ENCODE measurements around the gene SYT15. TPM values are rescaled to one million over a fixed set of nuclear protein-coding genes. Genes with fewer than 3 reads are reported as not detected.
"Not testable (repeated sequence)": the region's sequence is repeated elsewhere in the genome, so short reads cannot be mapped to it uniquely, and the experiment has no call there.

SYT15 gene
- total RNA-seq, 1 experiment from 2014 or later, result 0.59 TPM

DNA sequence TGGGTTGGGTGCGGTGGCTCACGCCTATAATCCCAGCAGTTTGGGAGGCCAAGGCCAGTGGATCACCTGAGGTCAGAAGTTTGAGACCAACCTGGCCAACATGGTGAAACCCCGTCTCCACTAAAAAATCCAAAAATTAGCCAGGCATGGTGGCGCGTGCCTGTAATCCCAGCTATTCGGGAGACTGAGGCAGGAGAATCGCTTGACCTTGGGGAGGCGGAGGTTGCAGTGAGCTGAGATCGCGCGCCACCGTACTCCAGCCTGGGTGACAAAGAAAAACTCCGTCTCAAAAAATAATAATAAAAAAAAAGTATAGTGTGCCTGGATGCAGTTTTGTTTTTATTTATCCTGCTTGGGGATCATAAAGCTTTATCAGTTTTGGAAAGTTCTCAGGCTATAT is 14.4 kb downstream of the SYT15 start:
- not testable (repeated sequence) for H2BK20ac ChIP-seq (ENCODE audit: low read depth, low read length, poor library complexity, severe bottlenecking); H3K27me3 ChIP-seq (ENCODE audit: insufficient read depth, low read length); H3K27ac ChIP-seq (ENCODE audit: insufficient read length, low read depth, low read length); H3K27ac Mint-ChIP-seq; H3K9me3 Mint-ChIP-seq; H4K20me1 ChIP-seq (ENCODE audit: control insufficient read depth, insufficient read depth, insufficient read length); H3K4me2 ChIP-seq (ENCODE audit: insufficient read depth, insufficient read length, low read length); H3K9me3 ChIP-seq (ENCODE audit: control insufficient read depth, low read depth, low read length); H2BK120ac ChIP-seq (ENCODE audit: low read depth, low read length, poor library complexity, severe bottlenecking); H3K14ac ChIP-seq (ENCODE audit: insufficient read depth, low read length); DNase-seq; H2BK12ac ChIP-seq (ENCODE audit: insufficient read length, low read depth, low read length); H3K4me3 Mint-ChIP-seq; H2BK5ac ChIP-seq (ENCODE audit: insufficient read length, low read length); H3T11ph ChIP-seq (ENCODE audit: low read length); H3K36me3 Mint-ChIP-seq (ENCODE audit: insufficient read depth in 1 of 3, low read depth in 3 of 3); H2AFZ ChIP-seq (ENCODE audit: low read length); H3K27me3 Mint-ChIP-seq (ENCODE audit: low read depth); H3K18ac ChIP-seq (ENCODE audit: insufficient read length, low read depth, low read length); H4K91ac ChIP-seq (ENCODE audit: insufficient read length, low read depth, low read length); H3K79me1 ChIP-seq (ENCODE audit: insufficient read depth, low read depth, low read length, poor library complexity, severe bottlenecking); H3K23me2 ChIP-seq (ENCODE audit: insufficient read length, low read depth, low read length, poor library complexity, severe bottlenecking); H3K9ac ChIP-seq (ENCODE audit: extremely low read depth, insufficient read length, low read length); H3K79me2 ChIP-seq (ENCODE audit: insufficient read depth, low read length); H2AK5ac ChIP-seq (ENCODE audit: insufficient read length, low read length); H4K5ac ChIP-seq (ENCODE audit: insufficient read length, low read depth, low read length); H2BK15ac ChIP-seq (ENCODE audit: low read depth, low read length); H3K4me1 Mint-ChIP-seq; H3K56ac ChIP-seq (ENCODE audit: insufficient read length, low read depth, low read length); H3K4me1 ChIP-seq (ENCODE audit: insufficient read depth, low read length); H3K4ac ChIP-seq (ENCODE audit: low read depth, low read length); H4K8ac ChIP-seq (replicated peaks; ENCODE audit: insufficient read length, low read depth, low read length); H3K23ac ChIP-seq (ENCODE audit: insufficient read length, low read depth, low read length)
- WGBS (ENCODE audit: extremely low coverage, insufficient read length, low lambda C conversion rate), result no CpG with 5 or more reads among the region's 13 CpGs

DNA sequence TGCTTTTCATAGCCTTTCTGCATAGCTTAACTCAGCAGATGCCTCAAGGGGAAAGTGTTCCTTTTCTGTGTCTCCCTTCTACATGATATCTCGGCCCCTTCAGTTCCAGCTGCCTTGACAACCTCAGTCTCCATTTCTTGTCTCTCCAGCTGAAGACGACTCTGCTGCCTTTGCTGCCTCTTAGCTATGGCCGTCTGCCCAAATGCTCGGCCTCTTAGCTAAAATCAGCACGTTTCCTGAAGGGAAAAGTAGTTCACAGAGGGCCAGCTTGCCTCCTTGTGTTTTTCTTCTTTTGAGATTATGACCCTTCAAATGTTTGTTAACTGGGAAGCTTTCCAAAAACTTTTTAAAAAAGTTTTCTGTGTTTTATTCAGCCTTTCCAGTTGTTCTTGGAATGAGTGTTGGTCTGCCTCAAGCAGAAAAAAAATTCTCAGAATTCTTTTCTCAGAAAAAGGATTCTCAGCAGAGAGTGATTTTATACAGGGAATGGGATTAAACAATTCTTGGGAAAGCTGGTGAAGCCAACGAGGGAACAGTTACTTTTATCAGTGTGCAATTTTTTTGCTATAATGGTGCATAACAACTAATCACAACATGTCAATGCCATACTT is 15.6 kb downstream of the SYT15 start:
- not testable (repeated sequence) for H4K20me1 ChIP-seq (ENCODE audit: control insufficient read depth, insufficient read depth, insufficient read length); H2BK5ac ChIP-seq (ENCODE audit: insufficient read length, low read length); H3K27me3 Mint-ChIP-seq (ENCODE audit: low read depth); H3K18ac ChIP-seq (ENCODE audit: insufficient read length, low read depth, low read length); H2AFZ ChIP-seq (ENCODE audit: low read length); H4K8ac ChIP-seq (replicated peaks; ENCODE audit: insufficient read length, low read depth, low read length); H4K5ac ChIP-seq (ENCODE audit: insufficient read length, low read depth, low read length); H3K27me3 ChIP-seq (ENCODE audit: insufficient read depth, low read length); H3K36me3 Mint-ChIP-seq (ENCODE audit: insufficient read depth in 1 of 3, low read depth in 3 of 3); H4K91ac ChIP-seq (ENCODE audit: insufficient read length, low read depth, low read length); DNase-seq; H3K23ac ChIP-seq (ENCODE audit: insufficient read length, low read depth, low read length); H2BK12ac ChIP-seq (ENCODE audit: insufficient read length, low read depth, low read length); H2BK20ac ChIP-seq (ENCODE audit: low read depth, low read length, poor library complexity, severe bottlenecking); H3K9me3 ChIP-seq (ENCODE audit: control insufficient read depth, low read depth, low read length); H3K9ac ChIP-seq (ENCODE audit: extremely low read depth, insufficient read length, low read length); H2BK15ac ChIP-seq (ENCODE audit: low read depth, low read length); H3K23me2 ChIP-seq (ENCODE audit: insufficient read length, low read depth, low read length, poor library complexity, severe bottlenecking); H3K4me3 Mint-ChIP-seq; H3K27ac ChIP-seq (ENCODE audit: insufficient read length, low read depth, low read length); H2AK5ac ChIP-seq (ENCODE audit: insufficient read length, low read length); H2BK120ac ChIP-seq (ENCODE audit: low read depth, low read length, poor library complexity, severe bottlenecking); H3K9me3 Mint-ChIP-seq; H3K56ac ChIP-seq (ENCODE audit: insufficient read length, low read depth, low read length); H3T11ph ChIP-seq (ENCODE audit: low read length); H3K14ac ChIP-seq (ENCODE audit: insufficient read depth, low read length); H3K27ac Mint-ChIP-seq; H3K4me2 ChIP-seq (ENCODE audit: insufficient read depth, insufficient read length, low read length); H3K4ac ChIP-seq (ENCODE audit: low read depth, low read length); H3K4me1 Mint-ChIP-seq; H3K79me2 ChIP-seq (ENCODE audit: insufficient read depth, low read length); H3K79me1 ChIP-seq (ENCODE audit: insufficient read depth, low read depth, low read length, poor library complexity, severe bottlenecking); H3K4me1 ChIP-seq (ENCODE audit: insufficient read depth, low read length)
- WGBS (ENCODE audit: extremely low coverage, insufficient read length, low lambda C conversion rate), result no CpG with 5 or more reads among the region's 6 CpGs
